ENCODE measurements around the gene ZBED3.

- TF ChIP-seq CEBPB (IDR thresholded peaks at IDR 0.05; ENCODE audit: low read depth, low read length) (no peak), EP300 (IDR thresholded peaks at IDR 0.05; ENCODE audit: borderline replicate concordance in 1 of 2, low read depth in 2 of 2, low read length in 2 of 2) (no peak), CTCF (IDR thresholded peaks at IDR 0.05; ENCODE audit: control extremely low read depth in 1 of 3, insufficient read depth in 1 of 3, low read depth in 1 of 3, low read length in 3 of 3) (no peak), KDM4A (IDR thresholded peaks at IDR 0.05; ENCODE audit: low read depth, low read length, severe bottlenecking) (no peak), POLR2A (IDR thresholded peaks at IDR 0.05; ENCODE audit: control extremely low read depth in 1 of 2, low read depth in 2 of 2, low read length in 2 of 2) (no peak), RBBP5 (IDR thresholded peaks at IDR 0.05; ENCODE audit: borderline replicate concordance, low read depth, low read length) (no peak), RNF2 (IDR thresholded peaks at IDR 0.05; ENCODE audit: borderline replicate concordance, low read depth, low read length, missing control alignments, poor library complexity, severe bottlenecking) (no peak)
Observed at GRCh38 chr5:77082280-77082679, 4.8 kb downstream of the ZBED3 start.
